ENCODE results near the gene TNFRSF8. TPM values are rescaled to one million over a fixed set of nuclear protein-coding genes. Genes with fewer than 3 reads are reported as not detected.
"Not testable (repeated sequence)": the region's sequence is repeated elsewhere in the genome, so short reads cannot be mapped to it uniquely, and the experiment has no call there.

TNFRSF8 gene
- total and polyA plus RNA-seq, 2 experiments from 2014 or later, result not detected

- H3K4me3 ChIP-seq, result no peak overlapping the region
- TF ChIP-seq CTCF (IDR thresholded peaks at IDR 0.05; ENCODE audit: poor library complexity) (no peak), EZH2 (IDR thresholded peaks at IDR 0.05; ENCODE audit: borderline replicate concordance) (no peak)
- no peaks in the 10 kb centered on the region for H3K9me3 ChIP-seq (ENCODE audit: low read depth)
- H3K4me2 ChIP-seq, result no peak overlapping the region
- DNase-seq (ENCODE audit: low spot score), result no peak
- H3K27me3 ChIP-seq, result no peaks in the 10 kb centered on the region
- H3K27ac ChIP-seq, result no peak overlapping the region
- no peaks in the 10 kb centered on the region for H3K4me1 ChIP-seq (ENCODE audit: insufficient read depth)
- H3K9me2 ChIP-seq (replicated peaks; ENCODE audit: insufficient read depth), result no peaks in the 10 kb centered on the region
- H4K20me1 ChIP-seq (ENCODE audit: insufficient read depth, poor library complexity, severe bottlenecking), result no peaks in the 10 kb centered on the region
- no peaks in the 10 kb centered on the region for H3K79me2 ChIP-seq
- H2AFZ ChIP-seq, result no peak overlapping the region
- 74% methylated on average over 6 of the region's 6 CpGs for WGBS (ENCODE audit: low lambda C conversion rate, missing lambda C conversion rate)
- H3K36me3 ChIP-seq (replicated peaks; ENCODE audit: insufficient read depth, low read depth), result no peaks in the 10 kb centered on the region
These were observed 22.5 kb upstream of the TNFRSF8 start for GRCh38 chr1:12040457-12041051.

GRCh38 chr1:12044187-12044877 is 18.8 kb upstream of the TNFRSF8 start:
- not testable (repeated sequence) for H2AFZ ChIP-seq; DNase-seq (ENCODE audit: low spot score); H3K36me3 ChIP-seq (replicated peaks; ENCODE audit: insufficient read depth, low read depth); H3K9me2 ChIP-seq (replicated peaks; ENCODE audit: insufficient read depth); H4K20me1 ChIP-seq (ENCODE audit: insufficient read depth, poor library complexity, severe bottlenecking); H3K4me1 ChIP-seq (ENCODE audit: insufficient read depth); H3K27ac ChIP-seq; H3K4me3 ChIP-seq; H3K9me3 ChIP-seq (ENCODE audit: low read depth); H3K27me3 ChIP-seq; H3K4me2 ChIP-seq; H3K79me2 ChIP-seq
- WGBS (ENCODE audit: low lambda C conversion rate, missing lambda C conversion rate), result 84% methylated on average over 15 of the region's 15 CpGs

GRCh38 chr1:12046749-12047119 is 16.4 kb upstream of the TNFRSF8 start:
- H4K20me1 ChIP-seq (ENCODE audit: insufficient read depth, poor library complexity, severe bottlenecking), result no peaks in the 10 kb centered on the region
- no peak for TF ChIP-seq CTCF (IDR thresholded peaks at IDR 0.05; ENCODE audit: poor library complexity)
- no peak for TF ChIP-seq EZH2 (IDR thresholded peaks at IDR 0.05; ENCODE audit: borderline replicate concordance)
- TF ChIP-seq EZH2phosphoT487 (IDR thresholded peaks at IDR 0.05; ENCODE audit: low read depth, severe bottlenecking, unreplicated experiment), result no peak
- 98% methylated on average over 6 of the region's 6 CpGs for WGBS (ENCODE audit: low lambda C conversion rate, missing lambda C conversion rate)
- H3K9me3 ChIP-seq (ENCODE audit: low read depth), result no peaks in the 10 kb centered on the region
- H3K27ac ChIP-seq, result no peak overlapping the region
- no peak overlapping the region for H3K4me2 ChIP-seq
- no peaks in the 10 kb centered on the region for H3K9me2 ChIP-seq (replicated peaks; ENCODE audit: insufficient read depth)
- no peak for DNase-seq (ENCODE audit: low spot score)
- H3K36me3 ChIP-seq (replicated peaks; ENCODE audit: insufficient read depth, low read depth), result no peaks in the 10 kb centered on the region
- H3K4me1 ChIP-seq (ENCODE audit: insufficient read depth), result peaks cover 2% of the 10 kb centered on the region
- H3K27me3 ChIP-seq, result no peaks in the 10 kb centered on the region
- H3K4me3 ChIP-seq, result no peak overlapping the region
- no peaks in the 10 kb centered on the region for H3K79me2 ChIP-seq
- H2AFZ ChIP-seq, result no peak overlapping the region

- Histone ChIP-seq H3K4me3 (no peak overlapping the region), H3K79me2 (no peaks in the 10 kb centered on the region), H3K4me2 (no peak overlapping the region), H3K27me3 (no peaks in the 10 kb centered on the region), H3K9me2 (replicated peaks; ENCODE audit: insufficient read depth) (no peaks in the 10 kb centered on the region), H2AFZ (no peak overlapping the region), H3K27ac (no peak overlapping the region), H3K4me1 (ENCODE audit: insufficient read depth) (peaks cover 6% of the 10 kb centered on the region), H4K20me1 (ENCODE audit: insufficient read depth, poor library complexity, severe bottlenecking) (no peaks in the 10 kb centered on the region), H3K36me3 (replicated peaks; ENCODE audit: insufficient read depth, low read depth) (no peaks in the 10 kb centered on the region), H3K9me3 (ENCODE audit: low read depth) (no peaks in the 10 kb centered on the region)
- no peak for DNase-seq (ENCODE audit: low spot score)
- 83% methylated on average over 18 of the region's 18 CpGs for WGBS (ENCODE audit: low lambda C conversion rate, missing lambda C conversion rate)
- TF ChIP-seq CTCF (IDR thresholded peaks at IDR 0.05; ENCODE audit: poor library complexity), result no peak
These were observed 15.8 kb upstream of the TNFRSF8 start for GRCh38 chr1:12047120-12047876.

Data from hepatocyte (in vitro differentiated cells).